GM12891 (cell line): ENCODE data around the gene CSMD2.

ENCODE experiments used
- DNase-seq: peaks from one replicate; pipeline ENCODE4 v3.0.0; 2011; ENCODE audit warnings: low spot score; ENCODE audit not compliant: insufficient read length
- FAIRE-seq: peaks from 2 replicates; lab custom pipeline; 2011; peaks lifted over from hg19 to GRCh38; lab: Jason Lieb, UNC
- PAX5 ChIP-seq: IDR thresholded peaks from 2 replicates; pipeline ENCODE4 v1.6.1; 2011; ENCODE audit warnings: low read length, moderate library complexity, mild to moderate bottlenecking; ENCODE audit not compliant: insufficient read depth, severe bottlenecking
- POLR2A ChIP-seq: IDR thresholded peaks from 2 replicates; pipeline ENCODE4 v1.6.1; 2011; ENCODE audit warnings: low read depth, low read length, control low read depth
- POLR2AphosphoS5 ChIP-seq: IDR thresholded peaks from 2 replicates; pipeline ENCODE4 v1.6.1; 2011; ENCODE audit warnings: low read depth, low read length, control low read depth
- POU2F2 ChIP-seq: IDR thresholded peaks from 2 replicates; pipeline ENCODE4 v1.6.1; 2011; ENCODE audit warnings: low read depth, mild to moderate bottlenecking, control low read depth, low read length, moderate library complexity
- SPI1 ChIP-seq: IDR thresholded peaks from 2 replicates; pipeline ENCODE4 v1.6.1; 2011; ENCODE audit warnings: low read depth, low read length, control low read depth
- TAF1 ChIP-seq: IDR thresholded peaks from 2 replicates; pipeline ENCODE4 v1.6.1; 2011; ENCODE audit warnings: low read depth, low read length, control low read depth

Gene CSMD2

DNA sequence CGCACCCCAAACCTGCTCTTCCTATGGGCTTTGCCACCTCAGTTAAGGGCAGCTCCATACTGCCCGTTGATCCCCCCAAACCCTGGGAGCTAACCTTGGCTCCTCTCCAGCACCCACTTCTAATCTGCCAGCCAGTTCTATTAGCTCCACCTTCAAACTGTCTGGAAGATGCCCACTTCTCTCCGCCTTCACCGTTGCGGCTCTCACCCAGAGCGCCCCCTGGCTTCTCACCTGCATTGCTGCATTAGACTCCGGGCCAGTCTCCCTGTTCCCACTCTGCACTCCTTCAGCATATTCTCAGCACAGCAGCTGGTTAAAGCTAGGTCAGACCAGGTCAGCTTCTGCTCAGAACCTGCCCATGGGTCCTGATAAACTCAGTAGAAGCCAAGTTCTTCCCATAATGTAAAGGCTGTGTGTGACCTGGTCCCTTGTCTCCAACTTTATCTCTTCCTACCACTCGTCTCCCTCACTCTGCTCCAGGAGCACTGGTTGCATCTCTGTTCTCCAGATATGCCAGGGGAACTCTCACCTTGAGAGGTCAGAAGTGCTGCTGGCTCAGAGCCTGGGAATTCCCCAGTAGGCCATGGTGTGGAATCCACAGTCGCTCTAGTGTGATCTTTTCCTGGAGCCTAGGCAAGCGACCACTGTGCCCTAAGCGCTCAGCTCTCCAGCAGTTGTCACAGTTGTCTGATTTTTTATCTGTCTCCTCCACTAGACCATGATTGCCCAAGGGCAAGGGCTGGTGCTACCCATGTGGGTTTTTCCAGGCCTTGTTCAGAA, 150.9 kb downstream of the CSMD2 start:
- TF ChIP-seq SPI1 (no peak), POLR2AphosphoS5 (no peak), PAX5 (no peak), POU2F2 (no peak), POLR2A (no peak), TAF1 (no peak)
- DNase-seq = peak; percentile 12
- no peak for FAIRE-seq

DNA sequence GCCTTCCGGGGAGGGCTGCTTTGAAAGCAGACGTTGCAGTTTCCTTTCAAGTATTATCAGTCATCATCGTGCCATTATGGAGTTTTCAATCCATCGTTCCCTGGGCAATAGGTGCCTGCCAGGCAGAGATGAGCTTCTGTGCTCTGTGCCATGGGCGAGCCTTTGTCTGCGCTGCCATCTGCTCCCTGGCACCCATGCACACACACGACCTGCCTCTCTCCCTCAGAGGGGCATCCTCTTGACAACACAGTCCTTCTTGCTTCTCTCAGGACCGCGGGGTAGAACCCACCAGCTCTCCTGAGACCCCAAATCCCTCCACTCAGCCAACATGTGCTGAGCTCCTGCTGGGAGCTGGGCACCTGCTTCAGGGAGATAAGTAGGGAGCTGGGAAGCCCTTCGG, 151.9 kb downstream of the CSMD2 start:
- FAIRE-seq (no peak), DNase-seq (no peak)
- TF ChIP-seq SPI1 (no peak), TAF1 (no peak), POLR2A (no peak), POLR2AphosphoS5 (no peak), PAX5 (no peak), POU2F2 (no peak)

DNA sequence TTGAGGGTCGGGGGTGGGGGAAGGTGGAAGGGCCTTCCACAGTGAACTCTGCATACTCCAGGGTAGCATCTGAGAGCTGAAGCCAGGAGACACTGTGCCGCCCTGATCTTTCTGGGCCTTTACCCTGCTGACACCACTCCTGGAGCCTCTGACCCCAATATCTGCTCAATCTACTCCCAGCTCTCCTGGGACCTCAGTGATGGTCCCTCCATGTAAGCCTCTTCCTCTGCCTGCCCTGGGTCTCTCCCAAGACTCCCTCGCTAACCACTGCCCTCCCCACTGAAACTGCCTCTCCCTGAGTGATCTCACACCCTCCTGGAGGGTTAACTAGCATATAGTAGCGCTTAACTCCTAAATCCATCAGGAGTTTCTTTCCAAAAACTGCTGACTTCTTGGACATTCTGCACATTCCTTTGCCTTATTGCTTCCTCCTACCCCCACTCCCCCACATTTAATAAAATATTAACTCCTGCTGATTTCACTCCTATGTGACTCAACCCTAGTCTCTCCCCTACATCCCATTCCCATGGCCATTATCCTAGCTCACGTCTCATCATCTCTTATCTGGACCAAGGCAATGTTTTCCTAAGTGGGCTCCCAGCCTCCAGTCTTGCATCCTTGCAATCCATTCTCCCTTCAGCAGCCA, 155.6 kb downstream of the CSMD2 start:
- FAIRE-seq = no peak
- TF ChIP-seq POU2F2 (no peak), PAX5 (no peak), SPI1 (no peak), TAF1 (no peak), POLR2AphosphoS5 (no peak), POLR2A (no peak)
- no peak for DNase-seq

DNA sequence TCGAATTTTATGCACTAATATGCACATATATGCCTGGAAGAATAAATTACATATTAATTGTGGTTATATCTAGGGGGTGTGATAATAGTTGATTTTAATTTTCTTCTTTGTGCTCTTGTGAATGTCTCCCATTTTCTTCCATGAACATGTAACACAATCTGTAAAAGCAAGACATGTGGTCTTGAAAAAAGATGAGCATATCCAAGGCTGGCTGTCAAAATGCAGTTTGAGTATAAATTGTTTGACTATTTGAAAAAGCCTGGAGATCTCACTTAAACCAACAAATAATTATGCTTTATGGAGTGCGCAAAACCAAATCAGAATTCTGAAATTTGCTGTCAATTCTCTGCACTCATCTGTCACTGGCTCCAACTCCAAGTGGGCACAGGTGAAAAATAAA, 157.3 kb downstream of the CSMD2 start:
- TF ChIP-seq POLR2A = no peak
- TF ChIP-seq PAX5 = no peak
- no peak for TF ChIP-seq TAF1
- no peak for TF ChIP-seq POU2F2
- TF ChIP-seq SPI1 = no peak
- no peak for TF ChIP-seq POLR2AphosphoS5
- DNase-seq = no peak
- FAIRE-seq = no peak

DNA sequence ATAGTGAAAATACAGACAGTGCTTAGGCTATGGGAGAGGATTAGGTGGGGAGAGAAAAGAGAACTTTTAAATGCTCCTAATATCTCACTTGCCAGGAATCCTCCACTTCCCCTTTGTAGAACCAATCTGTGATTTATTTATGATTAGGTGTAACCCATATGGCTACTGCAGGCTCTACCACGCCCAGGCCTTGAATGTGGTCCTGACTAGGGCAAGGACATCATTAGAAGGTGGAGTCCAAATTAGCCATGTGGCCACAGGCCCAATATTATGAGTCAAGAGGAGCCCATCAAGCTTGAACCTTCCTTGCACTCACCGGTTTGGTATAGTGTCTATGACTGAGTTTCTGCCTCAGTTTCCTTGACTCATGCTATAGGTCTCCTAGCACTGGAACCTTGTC, 159.7 kb downstream of the CSMD2 start:
- FAIRE-seq (no peak), DNase-seq (no peak)
- TF ChIP-seq POLR2AphosphoS5 (no peak), POLR2A (no peak), SPI1 (no peak), PAX5 (no peak), POU2F2 (no peak), TAF1 (no peak)

DNA sequence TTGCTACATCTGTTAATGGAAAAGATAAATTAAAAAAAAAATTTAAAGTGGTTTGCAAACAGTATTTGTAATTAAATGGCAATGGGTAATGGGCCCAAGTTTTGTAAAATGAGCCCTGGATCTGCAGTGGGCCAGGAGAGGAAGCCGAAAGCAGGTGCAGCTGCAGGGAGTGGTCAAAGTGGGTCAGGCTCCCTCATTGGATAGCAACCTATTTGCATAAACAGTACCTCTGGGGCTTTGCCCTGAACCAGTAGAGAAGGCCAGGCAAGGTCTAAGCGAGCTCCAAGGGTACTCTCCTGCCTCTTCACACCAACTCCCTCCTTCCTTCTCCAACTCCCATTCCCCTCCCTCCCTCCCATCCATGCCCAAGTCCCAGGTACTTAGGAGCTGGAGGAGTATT, 162.2 kb downstream of the CSMD2 start:
- FAIRE-seq (no peak), DNase-seq (no peak)
- no peak for TF ChIP-seq SPI1
- TF ChIP-seq POLR2AphosphoS5 = no peak
- no peak for TF ChIP-seq PAX5
- no peak for TF ChIP-seq TAF1
- no peak for TF ChIP-seq POLR2A
- TF ChIP-seq POU2F2 = no peak

DNA sequence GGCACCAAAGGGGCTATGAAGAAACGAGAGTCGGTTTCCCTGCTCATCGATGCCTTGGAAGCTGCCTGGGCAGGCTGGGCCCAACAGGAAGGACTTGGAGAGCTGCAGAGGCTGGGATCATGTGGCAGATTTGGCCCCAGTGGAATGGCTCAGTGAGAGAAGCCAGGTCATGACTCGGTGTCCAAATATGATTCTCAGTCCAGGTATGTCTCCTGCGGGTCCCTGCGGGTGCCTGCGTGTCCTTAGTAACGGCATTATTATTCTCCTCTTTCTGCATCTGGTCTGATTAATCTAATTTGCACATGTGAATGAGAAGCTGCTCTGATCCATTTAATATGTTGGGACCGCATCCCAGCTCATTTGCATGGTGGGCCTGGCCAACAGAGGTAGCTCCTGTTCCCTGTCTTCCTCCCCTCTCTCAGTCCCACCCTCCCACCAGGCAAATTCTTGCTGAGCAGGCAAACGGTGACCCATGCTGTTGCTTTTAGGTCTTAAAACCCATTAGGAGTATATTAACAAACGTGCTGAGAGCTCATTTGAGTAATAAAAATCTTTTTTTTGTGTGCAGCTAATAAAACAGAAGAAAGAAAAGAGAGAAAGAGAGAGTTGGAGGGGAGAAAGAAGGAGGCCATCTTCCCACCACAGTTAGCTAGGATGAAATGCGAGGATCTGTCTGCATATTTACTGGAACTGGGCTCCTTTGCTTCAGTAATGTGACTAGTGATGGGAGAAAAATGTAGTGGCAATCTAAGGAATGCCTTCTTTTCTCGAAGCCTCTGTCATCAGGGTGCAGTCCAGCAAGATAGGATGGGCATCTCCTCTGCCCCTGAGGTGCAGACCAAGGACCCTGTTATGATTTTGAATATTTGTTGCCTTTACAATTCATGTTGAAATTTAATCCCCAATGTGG, 167.6 kb downstream of the CSMD2 start:
- TF ChIP-seq SPI1 (no peak), POLR2A (no peak), TAF1 (no peak), POU2F2 (no peak), PAX5 (no peak), POLR2AphosphoS5 (no peak)
- no peak for FAIRE-seq
- DNase-seq = no peak

DNA sequence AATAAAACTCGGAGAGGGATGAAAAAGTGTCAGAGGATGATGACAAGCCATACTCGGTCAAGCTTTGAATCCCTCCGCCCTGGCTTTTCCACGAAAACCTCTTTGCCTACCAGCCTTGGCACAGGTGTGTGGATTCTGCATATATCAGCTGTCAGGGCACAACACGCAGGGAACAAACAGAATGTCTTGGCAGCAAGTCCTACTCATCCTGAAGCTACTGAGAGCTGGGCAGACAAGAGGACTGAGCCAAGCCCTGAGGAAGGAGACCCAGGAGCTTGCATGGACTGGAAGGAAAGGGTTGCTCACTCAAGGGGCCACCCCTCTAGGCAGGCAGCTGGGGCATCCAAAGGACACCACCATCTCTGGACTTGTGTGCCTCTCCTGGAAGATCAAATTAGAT, 168.7 kb downstream of the CSMD2 start:
- no peak for TF ChIP-seq SPI1
- no peak for TF ChIP-seq POLR2AphosphoS5
- TF ChIP-seq POU2F2 = no peak
- TF ChIP-seq PAX5 = no peak
- DNase-seq (no peak), FAIRE-seq (no peak)

DNA sequence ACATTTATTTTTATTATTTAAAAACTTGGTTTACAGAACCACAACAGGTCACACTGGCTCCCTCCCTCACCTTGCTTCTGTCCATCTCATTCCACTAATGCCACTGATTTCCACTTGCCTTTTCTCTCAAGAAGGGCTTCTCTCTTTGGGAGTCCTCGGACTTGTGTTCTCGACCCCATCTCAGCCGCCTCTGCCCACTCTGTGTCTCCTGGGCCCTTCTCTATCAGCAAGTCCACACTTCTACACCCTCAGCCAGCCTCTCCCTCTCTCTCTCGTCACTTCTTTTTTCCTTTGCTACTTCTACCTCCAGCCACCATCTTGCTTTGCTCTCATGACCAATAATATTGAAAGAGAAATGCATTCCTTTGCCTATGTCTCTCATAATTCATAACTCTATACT, 171.7 kb downstream of the CSMD2 start:
- FAIRE-seq = no peak
- TF ChIP-seq POLR2AphosphoS5 (no peak), POLR2A (no peak), SPI1 (no peak), PAX5 (no peak), POU2F2 (no peak), TAF1 (no peak)
- DNase-seq = no peak
